ENCODE data around the gene SPTSSA. TPM values are rescaled to one million over a fixed set of nuclear protein-coding genes. Genes with fewer than 3 reads are reported as not detected.

The SPTSSA gene
- total RNA-seq, 1 experiment from 2014 or later: 24.5 TPM

DNA sequence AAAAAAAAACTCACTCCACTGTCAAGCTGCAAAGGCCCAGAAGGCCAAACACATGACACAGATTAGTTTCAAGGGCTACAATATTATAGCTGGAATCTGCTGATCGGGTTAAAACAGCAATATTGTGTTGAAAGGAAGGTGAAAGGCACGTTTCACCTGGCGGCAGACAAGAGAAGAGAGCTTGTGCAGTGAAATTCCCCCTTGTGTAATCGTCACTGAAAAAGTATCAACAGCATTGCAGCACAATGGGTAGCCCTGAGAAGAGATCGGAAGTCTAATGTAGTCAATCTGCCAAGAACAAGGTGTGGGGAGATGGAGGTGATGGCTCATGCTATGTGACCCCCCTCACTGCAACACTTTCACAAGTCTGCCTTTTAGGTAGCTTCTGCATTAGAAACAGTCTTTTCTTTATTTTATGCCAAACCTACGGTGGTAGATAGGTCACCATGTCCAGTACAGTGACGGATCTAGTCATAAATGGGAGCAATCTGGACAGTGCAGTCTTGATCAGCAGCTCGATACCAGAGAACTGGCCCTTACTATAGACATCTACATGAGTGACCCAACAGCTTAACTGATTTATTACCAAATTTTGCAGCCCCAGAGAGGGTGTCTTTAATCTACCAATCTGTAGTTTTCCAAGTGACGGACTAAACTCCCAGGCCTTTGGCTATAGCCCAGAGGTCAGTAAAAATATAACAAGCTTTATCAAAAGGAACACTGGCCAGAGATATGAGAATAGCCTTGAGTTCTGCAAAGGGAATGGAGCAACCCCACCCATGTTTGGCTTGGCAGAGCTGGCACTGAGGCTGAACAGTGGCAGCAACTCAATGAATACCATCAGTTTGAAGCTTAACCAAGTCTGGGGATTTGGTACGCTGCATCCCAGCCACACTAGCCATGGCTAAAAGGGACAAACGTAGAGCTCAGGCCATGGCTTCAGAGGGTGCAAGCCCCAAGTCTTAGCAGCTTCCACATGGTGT, 35.4 kb downstream of the SPTSSA start (continued):
- TF ChIP-seq CBFB (CRISPR knock-in tag; IDR thresholded peaks at IDR 0.05; ENCODE audit: low read depth) (no peak), TEAD4 (CRISPR knock-in tag; IDR thresholded peaks at IDR 0.05) (no peak), EMX1 (CRISPR knock-in tag; IDR thresholded peaks at IDR 0.05) (no peak), ZNF121 (CRISPR knock-in tag; IDR thresholded peaks at IDR 0.05) (no peak), NR1H2 (CRISPR knock-in tag; IDR thresholded peaks at IDR 0.05) (no peak), JAZF1 (CRISPR knock-in tag; IDR thresholded peaks at IDR 0.05) (no peak), ZNF219 (CRISPR knock-in tag; IDR thresholded peaks at IDR 0.05; ENCODE audit: borderline replicate concordance) (no peak), NR3C1 (CRISPR knock-in tag; conservative IDR thresholded peaks at IDR 0.05; ENCODE audit: low read depth) (no peak), ZNF671 (CRISPR knock-in tag; IDR thresholded peaks at IDR 0.05) (no peak), ATF1 (CRISPR knock-in tag; IDR thresholded peaks at IDR 0.05) (no peak), NFYB (CRISPR knock-in tag; conservative IDR thresholded peaks at IDR 0.05; ENCODE audit: low read depth) (no peak), SMAD4 (CRISPR knock-in tag; IDR thresholded peaks at IDR 0.05) (no peak)
- TF ChIP-seq, protein P1, sequence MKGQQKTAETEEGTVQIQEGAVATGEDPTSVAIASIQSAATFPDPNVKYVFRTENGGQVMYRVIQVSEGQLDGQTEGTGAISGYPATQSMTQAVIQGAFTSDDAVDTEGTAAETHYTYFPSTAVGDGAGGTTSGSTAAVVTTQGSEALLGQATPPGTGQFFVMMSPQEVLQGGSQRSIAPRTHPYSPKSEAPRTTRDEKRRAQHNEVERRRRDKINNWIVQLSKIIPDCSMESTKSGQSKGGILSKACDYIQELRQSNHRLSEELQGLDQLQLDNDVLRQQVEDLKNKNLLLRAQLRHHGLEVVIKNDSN (CRISPR knock-in tag; IDR thresholded peaks at IDR 0.05): no peak
- TF ChIP-seq, protein P2, sequence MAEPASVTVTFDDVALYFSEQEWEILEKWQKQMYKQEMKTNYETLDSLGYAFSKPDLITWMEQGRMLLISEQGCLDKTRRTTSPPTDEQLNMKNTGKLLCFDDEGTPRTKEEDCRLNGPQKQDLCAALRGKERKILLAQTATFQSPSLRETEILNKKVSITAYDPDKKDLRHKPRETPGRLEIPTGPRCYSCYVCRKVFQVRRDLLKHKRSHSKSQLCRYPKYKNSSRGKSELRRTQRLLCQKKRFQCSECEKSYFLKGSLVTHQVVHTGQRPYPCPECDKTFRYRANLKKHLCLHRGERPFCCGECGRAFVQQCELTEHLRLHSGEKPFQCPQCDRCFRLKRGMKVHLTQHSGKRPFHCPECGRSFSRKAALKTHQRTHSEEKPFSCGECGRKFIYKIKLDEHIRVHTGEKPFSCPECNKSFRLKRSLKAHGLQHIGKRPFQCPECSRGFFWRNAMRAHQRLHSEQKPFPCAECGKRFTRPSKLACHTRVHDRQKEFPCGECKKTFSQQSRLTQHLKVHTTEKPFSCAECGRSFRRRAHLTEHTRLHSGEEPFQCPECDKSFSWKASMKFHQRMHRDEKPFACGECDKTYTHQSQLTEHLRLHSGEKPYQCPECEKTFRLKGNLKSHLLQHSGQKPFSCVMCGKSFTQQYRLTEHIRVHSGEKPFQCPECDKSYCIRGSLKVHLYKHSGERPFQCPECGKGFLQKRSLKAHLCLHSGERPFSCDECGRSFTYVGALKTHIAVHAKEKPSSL (CRISPR knock-in tag; conservative IDR thresholded peaks at IDR 0.05): no peak

DNA sequence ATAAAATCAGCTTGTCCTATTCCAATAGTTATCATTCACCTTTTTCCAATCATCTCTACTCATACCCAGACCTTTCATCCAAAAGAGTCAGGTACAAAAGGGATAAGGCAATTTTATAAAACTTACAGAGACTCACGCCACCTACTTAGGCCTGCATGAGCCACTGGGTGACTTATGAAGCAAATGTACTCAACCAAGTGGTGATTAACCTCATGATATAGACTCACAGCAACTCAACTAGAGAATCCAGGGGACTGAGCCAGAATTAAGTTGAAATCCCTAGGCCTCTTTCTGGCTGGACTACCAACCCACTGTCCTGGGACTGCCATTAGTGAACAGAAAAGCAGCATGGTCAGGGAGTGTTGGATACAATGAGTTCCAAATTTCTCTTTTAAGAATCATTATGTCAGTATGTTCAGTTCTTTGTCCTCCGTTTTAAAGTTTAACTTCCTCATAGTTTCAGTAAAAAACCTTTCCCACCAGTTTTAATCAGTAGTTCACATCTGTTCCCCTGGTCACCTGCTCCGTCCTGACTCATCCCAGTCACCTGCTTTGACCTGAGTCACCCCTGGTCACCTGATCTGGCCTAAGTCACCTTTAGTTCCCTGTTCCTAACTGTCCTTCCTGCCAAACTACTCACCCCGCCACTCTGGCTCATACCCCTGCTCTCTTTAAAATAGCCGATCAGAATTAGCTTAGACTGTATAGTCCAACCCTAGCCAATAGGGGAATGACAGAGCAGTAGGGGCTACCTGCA, 36.8 kb downstream of the SPTSSA start:
- H3K4me3 Mint-ChIP-seq: no peak overlapping the region
- ChIA-PET CTCF (no interaction called here), POLR2A (no interaction called here)
- H3K4me1 Mint-ChIP-seq: no peaks in the 10 kb centered on the region
- peaks cover 15% of the 10 kb centered on the region for H3K9me3 Mint-ChIP-seq
- no peaks in the 10 kb centered on the region for H3K27me3 Mint-ChIP-seq (ENCODE audit: low read depth)
- no peak for DNase-seq (ENCODE audit: low spot score)
- H3K36me3 Mint-ChIP-seq: peaks cover 11% of the 10 kb centered on the region
- H3K27ac Mint-ChIP-seq: no peak overlapping the region
- no peak for ATAC-seq
- TF ChIP-seq RELA (CRISPR knock-in tag; IDR thresholded peaks at IDR 0.05; ENCODE audit: borderline replicate concordance) (no peak), OVOL2 (CRISPR knock-in tag; IDR thresholded peaks at IDR 0.05; ENCODE audit: borderline replicate concordance) (no peak), ZNF317 (CRISPR knock-in tag; IDR thresholded peaks at IDR 0.05; ENCODE audit: borderline replicate concordance, low read depth) (no peak), SP1 (CRISPR knock-in tag; conservative IDR thresholded peaks at IDR 0.05) (no peak), ETV6 (CRISPR knock-in tag; IDR thresholded peaks at IDR 0.05) (no peak)
- TF ChIP-seq, protein P3, sequence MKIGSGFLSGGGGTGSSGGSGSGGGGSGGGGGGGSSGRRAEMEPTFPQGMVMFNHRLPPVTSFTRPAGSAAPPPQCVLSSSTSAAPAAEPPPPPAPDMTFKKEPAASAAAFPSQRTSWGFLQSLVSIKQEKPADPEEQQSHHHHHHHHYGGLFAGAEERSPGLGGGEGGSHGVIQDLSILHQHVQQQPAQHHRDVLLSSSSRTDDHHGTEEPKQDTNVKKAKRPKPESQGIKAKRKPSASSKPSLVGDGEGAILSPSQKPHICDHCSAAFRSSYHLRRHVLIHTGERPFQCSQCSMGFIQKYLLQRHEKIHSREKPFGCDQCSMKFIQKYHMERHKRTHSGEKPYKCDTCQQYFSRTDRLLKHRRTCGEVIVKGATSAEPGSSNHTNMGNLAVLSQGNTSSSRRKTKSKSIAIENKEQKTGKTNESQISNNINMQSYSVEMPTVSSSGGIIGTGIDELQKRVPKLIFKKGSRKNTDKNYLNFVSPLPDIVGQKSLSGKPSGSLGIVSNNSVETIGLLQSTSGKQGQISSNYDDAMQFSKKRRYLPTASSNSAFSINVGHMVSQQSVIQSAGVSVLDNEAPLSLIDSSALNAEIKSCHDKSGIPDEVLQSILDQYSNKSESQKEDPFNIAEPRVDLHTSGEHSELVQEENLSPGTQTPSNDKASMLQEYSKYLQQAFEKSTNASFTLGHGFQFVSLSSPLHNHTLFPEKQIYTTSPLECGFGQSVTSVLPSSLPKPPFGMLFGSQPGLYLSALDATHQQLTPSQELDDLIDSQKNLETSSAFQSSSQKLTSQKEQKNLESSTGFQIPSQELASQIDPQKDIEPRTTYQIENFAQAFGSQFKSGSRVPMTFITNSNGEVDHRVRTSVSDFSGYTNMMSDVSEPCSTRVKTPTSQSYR (CRISPR knock-in tag; IDR thresholded peaks at IDR 0.05): no peak
- TF ChIP-seq, protein P4, sequence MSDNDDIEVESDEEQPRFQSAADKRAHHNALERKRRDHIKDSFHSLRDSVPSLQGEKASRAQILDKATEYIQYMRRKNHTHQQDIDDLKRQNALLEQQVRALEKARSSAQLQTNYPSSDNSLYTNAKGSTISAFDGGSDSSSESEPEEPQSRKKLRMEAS (CRISPR knock-in tag; IDR thresholded peaks at IDR 0.05): no peak
- TF ChIP-seq, protein P5, sequence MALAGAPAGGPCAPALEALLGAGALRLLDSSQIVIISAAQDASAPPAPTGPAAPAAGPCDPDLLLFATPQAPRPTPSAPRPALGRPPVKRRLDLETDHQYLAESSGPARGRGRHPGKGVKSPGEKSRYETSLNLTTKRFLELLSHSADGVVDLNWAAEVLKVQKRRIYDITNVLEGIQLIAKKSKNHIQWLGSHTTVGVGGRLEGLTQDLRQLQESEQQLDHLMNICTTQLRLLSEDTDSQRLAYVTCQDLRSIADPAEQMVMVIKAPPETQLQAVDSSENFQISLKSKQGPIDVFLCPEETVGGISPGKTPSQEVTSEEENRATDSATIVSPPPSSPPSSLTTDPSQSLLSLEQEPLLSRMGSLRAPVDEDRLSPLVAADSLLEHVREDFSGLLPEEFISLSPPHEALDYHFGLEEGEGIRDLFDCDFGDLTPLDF (CRISPR knock-in tag; IDR thresholded peaks at IDR 0.05): no peak
- TF ChIP-seq, protein P6, sequence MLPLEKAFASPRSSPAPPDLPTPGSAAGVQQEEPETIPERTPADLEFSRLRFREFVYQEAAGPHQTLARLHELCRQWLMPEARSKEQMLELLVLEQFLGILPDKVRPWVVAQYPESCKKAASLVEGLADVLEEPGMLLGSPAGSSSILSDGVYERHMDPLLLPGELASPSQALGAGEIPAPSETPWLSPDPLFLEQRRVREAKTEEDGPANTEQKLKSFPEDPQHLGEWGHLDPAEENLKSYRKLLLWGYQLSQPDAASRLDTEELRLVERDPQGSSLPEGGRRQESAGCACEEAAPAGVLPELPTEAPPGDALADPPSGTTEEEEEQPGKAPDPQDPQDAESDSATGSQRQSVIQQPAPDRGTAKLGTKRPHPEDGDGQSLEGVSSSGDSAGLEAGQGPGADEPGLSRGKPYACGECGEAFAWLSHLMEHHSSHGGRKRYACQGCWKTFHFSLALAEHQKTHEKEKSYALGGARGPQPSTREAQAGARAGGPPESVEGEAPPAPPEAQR (CRISPR knock-in tag; IDR thresholded peaks at IDR 0.05): no peak
- TF ChIP-seq, protein P2 (CRISPR knock-in tag; conservative IDR thresholded peaks at IDR 0.05): no peak
